GM18511 (cell line): ENCODE measurements around the gene MEGF9.

Experiments
- ATAC-seq: cut with Tn5 transposase; IDR thresholded peaks from one replicate; pipeline ENCODE4 v1.9.1; 2021; ENCODE audit warnings: mild to moderate bottlenecking, moderate library complexity; ENCODE audit not compliant: unreplicated experiment

MEGF9 gene

GRCh38 chr9:120733190-120733589, 18.9 kb upstream of the MEGF9 start:
- ATAC-seq: no peak

GRCh38 chr9:120730654-120731514, 16.6 kb upstream of the MEGF9 start:
- no peak for ATAC-seq

- ATAC-seq: no peak
These were observed 15.5 kb upstream of the MEGF9 start for GRCh38 chr9:120729791-120730241.

- ATAC-seq: no peak
These were observed 12.2 kb upstream of the MEGF9 start for GRCh38 chr9:120726484-120726883.

- ATAC-seq: no peak
These were observed 11.6 kb upstream of the MEGF9 start for GRCh38 chr9:120725907-120726306.

- no peak for ATAC-seq
These were observed 10.6 kb upstream of the MEGF9 start for GRCh38 chr9:120724757-120725400.

GRCh38 chr9:120723565-120723964, 9.3 kb upstream of the MEGF9 start:
- no peak for ATAC-seq

GRCh38 chr9:120720404-120720803, 6.1 kb upstream of the MEGF9 start:
- no peak for ATAC-seq

- ATAC-seq: no peak
These were observed 4.0 kb upstream of the MEGF9 start for GRCh38 chr9:120718316-120718715.

GRCh38 chr9:120717176-120717575, 2.9 kb upstream of the MEGF9 start:
- ATAC-seq: no peak

- ATAC-seq: no peak
These were observed 2.2 kb upstream of the MEGF9 start for GRCh38 chr9:120716483-120716882.

GRCh38 chr9:120715389-120715924, 1.2 kb upstream of the MEGF9 start:
- no peak for ATAC-seq

- peak; percentile 35 for ATAC-seq
These were observed 647 bp upstream of the MEGF9 start for GRCh38 chr9:120714846-120715388.

GRCh38 chr9:120713257-120714087, 798 bp downstream of the MEGF9 start:
- peak; percentile 0 for ATAC-seq

GRCh38 chr9:120712539-120713031, 1.7 kb downstream of the MEGF9 start:
- ATAC-seq: no peak

- no peak for ATAC-seq
These were observed 2.3 kb downstream of the MEGF9 start for GRCh38 chr9:120711841-120712538.

GRCh38 chr9:120711354-120711753, 2.9 kb downstream of the MEGF9 start:
- no peak for ATAC-seq

GRCh38 chr9:120710110-120710981, 3.9 kb downstream of the MEGF9 start:
- no peak for ATAC-seq
